22Rv1 (cell line): ENCODE data around the gene ATP11A.

Experiments used
- H3K27ac ChIP-seq: fragments of 450-650 bp; 2 replicates; pipeline ENCODE4 v1.5.1; 2017
- CTCF ChIP-seq: fragments of 450-650 bp; IDR thresholded peaks from 2 replicates; pipeline ENCODE4 v1.5.1; 2017; ENCODE audit warnings: mild to moderate bottlenecking
- ZFX ChIP-seq: fragments of 450-650 bp; IDR thresholded peaks from 2 replicates; pipeline ENCODE4 v1.6.1; 2017; ENCODE audit warnings: antibody characterized with exemption, borderline replicate concordance

Gene ATP11A

GRCh38 chr13:112905619-112905989, 215.8 kb downstream of the ATP11A start:
- TF ChIP-seq CTCF, result no peak
- no peak for TF ChIP-seq ZFX
- no peak overlapping the region for H3K27ac ChIP-seq

- H3K27ac ChIP-seq, result no peak overlapping the region
- TF ChIP-seq CTCF, result no peak
- TF ChIP-seq ZFX, result no peak
These were observed 216.3 kb downstream of the ATP11A start for GRCh38 chr13:112905990-112906641.

- TF ChIP-seq ZFX, result no peak
- TF ChIP-seq CTCF, result no peak
- H3K27ac ChIP-seq, result no peak overlapping the region
These were observed 217.4 kb downstream of the ATP11A start for GRCh38 chr13:112907286-112907685.

GRCh38 chr13:112907871-112908331, 218.1 kb downstream of the ATP11A start:
- TF ChIP-seq ZFX (no peak), CTCF (no peak)
- H3K27ac ChIP-seq, result no peak overlapping the region

GRCh38 chr13:112908342-112908741, 218.5 kb downstream of the ATP11A start:
- TF ChIP-seq CTCF (no peak), ZFX (no peak)
- no peak overlapping the region for H3K27ac ChIP-seq

GRCh38 chr13:112910016-112910415, 220.2 kb downstream of the ATP11A start:
- TF ChIP-seq ZFX, result no peak
- no peak for TF ChIP-seq CTCF
- H3K27ac ChIP-seq, result no peak overlapping the region

GRCh38 chr13:112910616-112911280, 220.9 kb downstream of the ATP11A start:
- TF ChIP-seq CTCF, result no peak
- no peak for TF ChIP-seq ZFX
- H3K27ac ChIP-seq, result no peak overlapping the region
